ACC112 (cell line): ENCODE data around the gene TLE4.

Experiments used
- H2AFZ ChIP-seq: fragments of 200-600 bp; sonication (generic); one replicate; pipeline ENCODE4 v1.6.0; 2017; ENCODE audit warnings: antibody characterized with exemption, low read length; ENCODE audit not compliant: unreplicated experiment
- H3K27ac ChIP-seq: fragments of 200-600 bp; sonication (generic); 2 replicates; pipeline ENCODE4 v1.5.1; 2014; ENCODE audit warnings: low read depth, mild to moderate bottlenecking, antibody characterized with exemption, low read length, moderate library complexity
- H3K27me3 ChIP-seq: fragments of 200-600 bp; sonication (generic); 2 replicates; pipeline ENCODE4 v1.6.1; 2014; ENCODE audit warnings: mild to moderate bottlenecking, antibody characterized with exemption, low read length, moderate library complexity, mixed read lengths; ENCODE audit not compliant: insufficient read depth
- H3K36me3 ChIP-seq: fragments of 200-600 bp; sonication (generic); 2 replicates; pipeline ENCODE4 v1.6.1; 2016; ENCODE audit warnings: mild to moderate bottlenecking, antibody characterized with exemption, low read length, moderate library complexity, mixed read lengths; ENCODE audit not compliant: insufficient read depth
- H3K4me1 ChIP-seq: fragments of 200-600 bp; sonication (generic); one replicate; pipeline ENCODE4 v1.6.1; 2016; ENCODE audit warnings: low read length, mixed read lengths; ENCODE audit not compliant: insufficient read depth, unreplicated experiment, control insufficient read depth
- H3K4me3 ChIP-seq: fragments of 200-600 bp; sonication (generic); 2 replicates; pipeline ENCODE4 v1.5.1; 2014; ENCODE audit warnings: mild to moderate bottlenecking, low read depth, low read length
- H3K79me2 ChIP-seq: fragments of 200-600 bp; sonication (generic); one replicate; pipeline ENCODE4 v1.6.0; 2016; ENCODE audit warnings: low read length; ENCODE audit not compliant: control insufficient read depth, unreplicated experiment, insufficient read depth

Gene TLE4

DNA sequence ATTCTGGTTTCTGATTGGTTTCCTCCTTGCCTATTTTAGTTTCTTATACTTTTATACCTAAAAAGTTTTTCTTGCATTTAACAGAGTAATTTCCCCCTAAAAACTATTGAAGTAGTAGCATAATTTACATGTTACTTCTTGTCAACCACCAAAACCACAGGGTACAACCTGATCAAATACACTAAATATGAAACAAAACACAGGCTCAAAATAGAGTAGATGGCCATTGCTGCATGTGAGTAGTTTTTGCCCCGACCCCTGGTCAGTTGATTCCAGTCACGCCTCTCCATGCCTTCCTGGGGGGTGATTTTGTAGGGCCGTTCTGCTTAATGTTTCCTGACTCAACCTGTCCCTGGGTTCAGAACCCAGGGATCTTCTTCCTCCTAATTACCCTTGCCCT lies 101.8 kb downstream of the TLE4 start:
- Histone ChIP-seq H2AFZ (no peak overlapping the region), H3K27ac (no peak overlapping the region), H3K4me3 (no peak overlapping the region)

DNA sequence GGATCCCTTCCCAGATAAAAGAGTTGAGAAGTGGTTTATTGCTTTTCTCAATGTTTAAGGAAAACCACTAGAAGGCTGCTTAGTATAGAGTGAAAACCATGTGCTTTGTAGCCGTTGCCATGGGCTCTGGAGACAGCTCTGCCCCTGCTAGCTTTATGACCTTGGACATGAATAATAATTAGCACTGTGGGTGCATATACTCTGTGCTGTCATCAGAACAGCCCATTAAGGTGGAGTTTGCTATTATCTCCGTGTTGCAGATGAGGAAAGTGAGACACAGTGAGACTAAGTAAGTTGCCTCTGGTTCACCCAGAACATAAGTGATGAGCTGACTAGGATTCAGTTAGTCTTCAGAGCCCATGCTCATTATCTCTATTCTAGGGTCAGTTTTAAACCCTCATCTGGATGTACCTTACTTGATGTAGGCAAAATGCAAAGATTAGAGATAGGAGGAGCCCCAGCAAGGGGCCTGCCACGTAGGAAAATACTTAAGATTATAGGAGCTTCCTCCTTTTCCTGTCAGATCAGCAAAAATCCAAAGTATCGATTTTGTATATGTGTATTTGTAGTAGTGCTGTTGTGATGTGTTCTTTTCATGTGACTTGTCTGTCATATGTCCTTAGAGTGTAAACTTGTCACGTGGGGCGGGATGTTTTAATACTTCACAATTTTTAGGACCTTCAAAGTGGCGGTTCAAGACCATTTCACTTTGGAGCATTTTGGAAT lies 102.5 kb downstream of the TLE4 start:
- H2AFZ ChIP-seq = no peak overlapping the region
- no peak overlapping the region for H3K4me3 ChIP-seq
- H3K27ac ChIP-seq = no peak overlapping the region
- H3K27me3 ChIP-seq = no peaks in the 10 kb centered on the region
- no peaks in the 10 kb centered on the region; the same call in 1 of the 2 replicates for H3K36me3 ChIP-seq
- H3K79me2 ChIP-seq = no peaks in the 10 kb centered on the region
- peaks cover 8% of the 10 kb centered on the region for H3K4me1 ChIP-seq

More for the DNA sequence above, 101.8 kb downstream of the TLE4 start:
- Histone ChIP-seq H3K36me3 (no peaks in the 10 kb centered on the region; the same call in 1 of the 2 replicates), H3K27me3 (no peaks in the 10 kb centered on the region), H3K4me1 (peaks cover 8% of the 10 kb centered on the region), H3K79me2 (no peaks in the 10 kb centered on the region)

DNA sequence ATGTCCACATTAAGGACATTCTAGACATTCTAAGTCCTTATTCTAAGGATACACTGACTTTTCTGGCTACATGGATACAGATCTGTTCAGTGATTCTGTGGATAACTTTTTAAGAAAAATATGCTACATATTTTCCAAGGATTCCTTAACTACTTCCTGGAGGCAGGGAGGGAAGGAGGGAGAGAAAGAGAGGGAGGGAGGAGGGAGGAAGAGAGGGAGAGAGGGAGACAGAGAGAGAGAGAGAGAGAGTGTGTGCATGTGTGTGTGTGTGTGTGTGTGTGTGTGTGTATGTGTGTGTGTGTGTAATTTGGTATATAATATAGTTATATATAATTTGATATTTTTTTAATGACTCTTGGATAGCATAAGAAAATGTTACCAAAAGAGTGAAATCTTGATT lies 109.8 kb downstream of the TLE4 start:
- Histone ChIP-seq H3K27me3 (no peaks in the 10 kb centered on the region), H3K4me3 (no peak overlapping the region), H2AFZ (no peak overlapping the region), H3K79me2 (no peaks in the 10 kb centered on the region), H3K4me1 (peaks cover 27% of the 10 kb centered on the region), H3K27ac (no peak overlapping the region), H3K36me3 (no peaks in the 10 kb centered on the region)

DNA sequence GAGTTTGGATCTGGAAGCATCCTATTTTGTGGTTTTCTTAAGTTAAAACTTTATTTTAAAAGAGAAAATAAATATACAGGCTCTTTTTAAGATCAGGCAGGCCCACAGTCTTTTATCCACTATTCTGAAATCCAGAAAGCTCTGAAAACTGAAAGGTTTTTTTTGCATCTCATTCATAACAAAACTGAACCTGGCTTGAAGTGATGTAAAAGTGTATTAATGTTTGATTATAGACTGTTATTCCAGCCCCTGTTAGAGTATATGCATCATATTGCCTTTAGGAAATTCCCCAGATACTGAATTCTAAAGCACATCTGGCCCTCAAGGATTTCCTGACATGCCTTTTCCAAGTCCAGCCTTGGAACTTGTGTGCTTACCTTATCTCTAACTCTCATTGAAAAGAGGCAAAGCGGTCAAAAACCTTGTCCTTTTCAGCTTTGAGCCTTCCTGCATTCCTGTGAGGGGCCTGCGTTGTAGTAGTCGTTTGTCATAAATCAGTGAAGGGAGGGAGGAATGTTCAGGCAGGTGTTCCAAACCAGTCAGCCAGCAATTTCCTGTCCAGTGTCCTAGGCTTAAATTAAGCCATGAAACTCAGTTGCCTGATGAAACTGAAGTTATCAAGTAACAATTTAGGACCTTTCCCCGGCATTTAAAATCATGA lies 110.4 kb downstream of the TLE4 start:
- Histone ChIP-seq H3K36me3 (no peaks in the 10 kb centered on the region), H3K27me3 (no peaks in the 10 kb centered on the region), H3K79me2 (no peaks in the 10 kb centered on the region), H3K4me1 (peaks cover 34% of the 10 kb centered on the region), H3K4me3 (no peak overlapping the region), H3K27ac (no peak overlapping the region), H2AFZ (no peak overlapping the region)

DNA sequence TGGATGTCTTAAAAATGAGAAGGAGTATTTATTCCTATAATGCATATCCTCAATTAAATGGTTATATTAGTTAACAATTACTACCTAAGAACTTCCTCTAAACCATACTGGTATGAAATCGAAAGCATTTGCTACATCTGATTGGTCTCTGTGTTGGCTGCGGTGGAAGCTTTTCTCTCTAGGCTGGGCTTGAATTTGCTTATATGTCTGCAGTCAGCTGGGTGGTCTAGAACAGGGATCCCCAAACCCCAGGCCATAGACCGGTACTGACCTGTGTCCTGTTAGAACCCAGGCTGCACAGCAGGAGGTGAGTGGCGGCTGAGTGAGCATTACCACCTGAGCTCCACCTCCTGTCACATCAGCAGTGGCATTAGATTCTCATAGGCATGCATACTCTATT lies 112.3 kb downstream of the TLE4 start:
- Histone ChIP-seq H3K36me3 (no peaks in the 10 kb centered on the region), H3K27me3 (no peaks in the 10 kb centered on the region), H3K79me2 (no peaks in the 10 kb centered on the region), H3K4me1 (peaks cover 35% of the 10 kb centered on the region), H3K4me3 (no peak overlapping the region), H2AFZ (no peak overlapping the region), H3K27ac (no peak overlapping the region)

DNA sequence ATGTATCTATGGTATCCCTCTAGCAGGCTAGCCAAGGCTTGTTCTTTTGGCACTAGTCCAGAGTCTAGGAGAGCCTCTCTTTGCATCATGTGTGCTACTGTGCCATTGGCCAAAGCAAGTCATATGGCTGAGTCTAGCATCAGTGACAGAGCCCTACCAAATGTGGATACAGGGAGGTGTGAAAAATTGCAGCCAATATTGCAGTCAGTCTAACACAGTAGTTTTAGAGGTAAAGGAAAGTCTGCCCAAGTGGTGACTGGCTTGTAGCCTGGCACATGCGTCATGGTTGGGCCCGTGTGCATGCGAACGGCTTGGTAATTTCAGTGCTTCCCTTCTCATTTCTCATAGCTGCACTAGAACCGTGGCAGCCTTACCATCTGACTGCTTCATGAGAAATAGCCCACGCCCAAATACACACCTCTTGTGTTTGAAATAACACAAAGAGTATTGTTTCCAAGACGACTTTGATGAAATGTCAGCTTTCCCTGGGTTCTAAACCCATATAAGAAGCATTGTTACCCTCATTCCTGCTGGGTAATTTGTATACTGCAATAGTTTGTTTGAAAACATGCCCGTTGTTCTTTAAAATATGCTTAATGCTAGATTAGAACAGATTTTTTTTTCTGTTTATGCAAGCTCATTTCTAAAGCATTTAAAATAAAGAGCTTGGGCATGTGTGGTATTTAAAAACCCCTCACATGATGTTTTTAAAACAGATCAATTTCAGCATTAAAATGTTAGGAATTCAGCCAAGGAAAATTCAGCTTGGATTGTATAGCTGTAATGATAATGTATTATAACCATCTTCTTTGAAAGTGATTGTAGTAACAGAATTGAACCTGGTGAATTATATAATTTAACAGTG lies 113.2 kb downstream of the TLE4 start:
- Histone ChIP-seq H3K79me2 (no peaks in the 10 kb centered on the region), H3K4me1 (peaks cover 35% of the 10 kb centered on the region), H3K27me3 (no peaks in the 10 kb centered on the region), H3K27ac (peak overlapping the region; percentile 88), H2AFZ (no peak overlapping the region), H3K4me3 (peak overlapping the region; percentile 9; the same call in 1 of the 2 replicates), H3K36me3 (no peaks in the 10 kb centered on the region)

DNA sequence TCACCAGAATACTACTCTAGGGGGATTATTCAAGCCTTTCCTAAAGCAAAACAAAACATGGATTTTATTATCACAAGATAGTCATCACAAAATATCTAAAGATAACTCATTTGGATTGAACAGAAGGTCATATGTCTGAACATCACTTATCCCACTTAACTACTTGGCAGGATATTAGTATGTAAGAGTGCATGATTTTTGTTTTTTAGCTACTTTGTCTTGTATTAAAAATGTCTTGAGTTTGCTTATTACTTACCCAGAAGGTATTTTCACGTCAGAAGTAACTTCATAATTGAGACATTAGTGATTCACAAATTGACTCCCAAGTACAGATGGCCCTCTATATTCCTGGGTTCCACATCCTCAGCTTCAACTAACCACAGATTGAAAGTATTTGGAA lies 113.8 kb downstream of the TLE4 start:
- H3K27ac ChIP-seq = peak overlapping the region; percentile 88
- peaks cover 35% of the 10 kb centered on the region for H3K4me1 ChIP-seq
- no peaks in the 10 kb centered on the region for H3K36me3 ChIP-seq
- H3K27me3 ChIP-seq = no peaks in the 10 kb centered on the region
- peak overlapping the region; percentile 9; the same call in 1 of the 2 replicates for H3K4me3 ChIP-seq
- H2AFZ ChIP-seq = no peak overlapping the region
- no peaks in the 10 kb centered on the region for H3K79me2 ChIP-seq

DNA sequence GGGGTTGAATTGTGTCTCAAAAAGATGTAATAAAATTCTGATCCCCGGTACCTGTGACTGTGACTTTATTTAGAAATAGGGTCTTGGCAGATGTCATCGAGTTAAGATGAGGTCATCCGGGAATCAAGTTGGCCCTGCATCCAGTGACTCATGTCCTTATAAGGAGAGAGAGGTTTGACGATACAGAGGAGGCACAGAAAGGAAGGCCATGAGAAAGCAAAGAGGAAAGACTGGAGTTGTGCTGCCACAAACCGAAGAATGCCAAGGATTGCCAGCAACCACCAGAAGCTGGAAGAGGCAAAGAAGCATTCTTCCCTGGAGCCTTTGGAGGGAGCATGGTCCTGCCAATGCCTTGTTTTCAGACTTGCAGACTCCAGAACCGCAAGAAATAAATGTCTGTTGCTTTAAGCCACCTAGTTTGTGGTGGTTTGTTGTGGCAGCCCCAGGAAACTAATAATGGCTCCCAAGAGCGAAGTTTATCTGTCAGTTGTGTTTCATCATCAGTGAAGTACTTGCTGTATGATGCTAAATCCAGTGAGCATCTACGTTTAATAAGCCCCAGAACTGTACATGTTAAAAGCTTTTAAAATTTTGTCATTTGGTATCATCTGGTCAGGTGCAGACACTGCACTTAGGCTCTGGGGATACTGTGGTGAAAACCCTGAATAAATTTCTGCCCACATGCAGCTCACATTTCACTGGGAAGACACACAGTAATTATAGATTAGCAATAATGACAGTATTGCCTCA lies 114.8 kb downstream of the TLE4 start:
- H2AFZ ChIP-seq = no peak overlapping the region
- no peaks in the 10 kb centered on the region for H3K27me3 ChIP-seq
- H3K79me2 ChIP-seq = no peaks in the 10 kb centered on the region
- H3K4me1 ChIP-seq = peaks cover 35% of the 10 kb centered on the region
- H3K27ac ChIP-seq = peak overlapping the region; percentile 88
- peak overlapping the region; percentile 25; the same call in 1 of the 2 replicates for H3K4me3 ChIP-seq
- no peaks in the 10 kb centered on the region for H3K36me3 ChIP-seq

DNA sequence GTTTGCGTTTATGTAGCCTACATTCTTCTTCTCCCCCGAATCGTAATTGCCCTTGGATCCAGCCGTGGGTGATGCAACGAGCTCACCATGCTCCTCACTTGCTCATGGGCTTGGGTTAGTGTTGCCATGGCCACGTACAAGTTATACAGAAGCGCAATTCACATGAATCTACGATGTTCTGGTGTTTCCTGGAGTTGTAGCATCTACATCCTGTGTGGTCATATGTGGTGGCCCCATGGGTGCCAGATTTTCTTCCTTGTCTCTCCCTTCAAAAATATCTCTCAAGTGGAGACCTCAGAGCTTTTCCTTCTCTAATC lies 115.3 kb downstream of the TLE4 start:
- no peaks in the 10 kb centered on the region for H3K79me2 ChIP-seq
- no peak overlapping the region for H3K4me3 ChIP-seq
- no peaks in the 10 kb centered on the region for H3K36me3 ChIP-seq
- H3K27me3 ChIP-seq = no peaks in the 10 kb centered on the region
- no peak overlapping the region for H2AFZ ChIP-seq
- H3K27ac ChIP-seq = peak overlapping the region; percentile 88
- H3K4me1 ChIP-seq = peaks cover 33% of the 10 kb centered on the region

DNA sequence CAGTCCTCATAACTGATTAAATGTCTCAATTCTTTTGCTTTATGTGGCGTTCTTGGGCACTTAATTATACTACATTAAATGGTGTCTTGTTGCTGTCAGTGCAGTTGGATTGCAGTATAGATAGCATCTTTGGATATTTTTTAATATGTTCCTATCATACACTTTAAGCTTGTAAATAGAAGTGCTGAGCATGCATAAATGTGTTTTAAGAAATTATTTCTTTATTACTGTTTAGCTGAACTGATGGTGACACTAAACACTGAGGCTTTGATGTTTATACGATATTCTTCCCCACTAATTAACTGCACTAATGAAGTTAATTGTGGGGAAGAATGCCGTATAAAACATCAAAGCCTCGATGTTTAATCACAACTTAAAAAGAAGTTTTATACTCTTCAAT lies 116.6 kb downstream of the TLE4 start:
- no peaks in the 10 kb centered on the region for H3K79me2 ChIP-seq
- no peak overlapping the region for H3K4me3 ChIP-seq
- H3K4me1 ChIP-seq = peaks cover 27% of the 10 kb centered on the region
- no peaks in the 10 kb centered on the region for H3K36me3 ChIP-seq
- no peak overlapping the region for H3K27ac ChIP-seq
- no peaks in the 10 kb centered on the region for H3K27me3 ChIP-seq
- H2AFZ ChIP-seq = no peak overlapping the region
